ENCODE data around the gene PLAGL1.

DNA sequence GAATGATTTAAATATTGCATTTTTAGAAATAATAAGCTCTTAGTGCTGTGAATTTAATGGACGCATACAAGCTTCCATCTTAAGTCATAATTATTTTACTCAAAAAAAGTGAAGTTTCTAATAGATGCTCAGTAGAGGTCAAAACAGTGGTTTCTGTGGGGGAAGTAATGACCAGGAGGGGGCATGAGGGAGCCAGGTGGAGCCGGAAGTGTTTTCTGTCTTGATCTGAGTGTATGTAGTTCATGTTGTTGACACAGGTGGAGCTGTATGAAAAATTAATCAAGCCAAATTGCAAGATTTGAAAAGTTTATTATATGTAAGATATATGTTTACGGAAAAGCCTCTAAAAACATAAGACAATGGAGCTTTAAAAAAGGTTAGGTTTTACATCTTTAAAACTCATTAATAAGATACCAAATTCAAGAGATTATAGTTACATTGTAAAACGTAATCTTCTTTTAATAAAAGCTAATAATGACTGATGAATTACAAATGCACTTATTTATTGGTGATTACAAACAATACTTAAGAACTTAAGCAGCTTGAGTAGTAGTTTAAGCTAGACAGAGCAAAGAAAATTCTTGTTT is 68.0 kb downstream of the PLAGL1 start:
- TF ChIP-seq GATA3 (IDR thresholded peaks at IDR 0.05; ENCODE audit: low read depth, low read length) (no peak), GATA2 (IDR thresholded peaks at IDR 0.05; ENCODE audit: low read depth, low read length) (no peak)
